ENCODE measurements around the gene DLGAP1.

Gene DLGAP1

DNA sequence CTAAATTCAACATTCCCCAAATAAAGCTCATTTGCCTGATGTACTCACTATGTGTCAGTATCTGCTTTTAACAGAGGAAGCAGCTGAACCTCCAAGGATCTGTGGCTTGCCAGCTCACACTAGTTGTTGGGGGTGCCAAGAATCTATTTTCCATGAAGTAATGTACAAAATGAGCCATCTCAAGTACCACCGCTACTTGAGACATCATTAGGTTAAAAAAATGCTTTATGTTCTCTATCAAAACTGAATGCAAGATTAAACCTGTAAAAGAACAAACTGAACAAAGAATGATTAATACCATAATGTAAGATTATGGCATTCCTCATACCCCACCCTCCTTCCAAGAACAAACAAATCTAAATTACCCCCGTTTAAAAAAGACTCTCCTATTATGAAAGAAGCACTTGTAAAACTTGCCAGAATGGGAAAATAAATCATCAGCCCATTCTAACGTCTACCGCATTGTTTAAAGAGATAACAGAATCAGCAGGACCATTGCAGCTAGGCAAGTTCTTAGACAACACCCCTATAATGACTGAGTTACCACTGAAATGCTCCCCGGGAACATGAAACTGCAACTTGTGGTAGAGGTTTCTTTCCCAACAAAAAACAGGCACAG is 471.6 kb downstream of the DLGAP1 start:
- no peaks in the 10 kb centered on the region for H3K9me2 ChIP-seq (ENCODE audit: low read depth, low read length)
- H3K4me3 ChIP-seq (ENCODE audit: low read depth, low read length, poor library complexity, severe bottlenecking) = no peak overlapping the region
- no peaks in the 10 kb centered on the region for H3K79me2 ChIP-seq (ENCODE audit: insufficient read depth, low read length)
- H3K27ac ChIP-seq (ENCODE audit: low read depth, low read length, poor library complexity, severe bottlenecking) = no peak overlapping the region
- H3F3A ChIP-seq (ENCODE audit: insufficient read depth, low read length) = no peaks in the 10 kb centered on the region
- TF ChIP-seq CTCF (IDR thresholded peaks at IDR 0.05; ENCODE audit: low read length) (no peak), EZH2 (IDR thresholded peaks at IDR 0.05; ENCODE audit: borderline replicate concordance, low read length) (no peak)
- H3K9me3 ChIP-seq (ENCODE audit: low read length) = no peaks in the 10 kb centered on the region
- no peak overlapping the region for H3K9ac ChIP-seq (ENCODE audit: low read length)
- no peak overlapping the region for H3K4me2 ChIP-seq (ENCODE audit: low read length)
- H2AFZ ChIP-seq (ENCODE audit: low read length) = no peak overlapping the region
- H4K20me1 ChIP-seq (ENCODE audit: insufficient read depth, low read length) = no peaks in the 10 kb centered on the region
- no peaks in the 10 kb centered on the region for H3K27me3 ChIP-seq (ENCODE audit: insufficient read depth, low read length)
- peaks cover 9% of the 10 kb centered on the region for H3K4me1 ChIP-seq (ENCODE audit: insufficient read depth, low read length, severe bottlenecking)
- H3K36me3 ChIP-seq (ENCODE audit: insufficient read depth, low read length) = no peaks in the 10 kb centered on the region; the same call in 1 of the 2 replicates

- H3K27me3 ChIP-seq (ENCODE audit: insufficient read depth, low read length) = no peaks in the 10 kb centered on the region
- H3K79me2 ChIP-seq (ENCODE audit: insufficient read depth, low read length) = no peaks in the 10 kb centered on the region
- H3K9me3 ChIP-seq (ENCODE audit: low read length) = no peaks in the 10 kb centered on the region
- H3K9ac ChIP-seq (ENCODE audit: low read length) = no peak overlapping the region
- H4K20me1 ChIP-seq (ENCODE audit: insufficient read depth, low read length) = no peaks in the 10 kb centered on the region
- H3F3A ChIP-seq (ENCODE audit: insufficient read depth, low read length) = no peaks in the 10 kb centered on the region
- H2AFZ ChIP-seq (ENCODE audit: low read length) = no peak overlapping the region
- no peak overlapping the region for H3K4me3 ChIP-seq (ENCODE audit: low read depth, low read length, poor library complexity, severe bottlenecking)
- TF ChIP-seq EZH2 (IDR thresholded peaks at IDR 0.05; ENCODE audit: borderline replicate concordance, low read length) = no peak
- TF ChIP-seq CTCF (IDR thresholded peaks at IDR 0.05; ENCODE audit: low read length) = no peak
- no peak overlapping the region for H3K27ac ChIP-seq (ENCODE audit: low read depth, low read length, poor library complexity, severe bottlenecking)
- H3K4me1 ChIP-seq (ENCODE audit: insufficient read depth, low read length, severe bottlenecking) = peaks cover 7% of the 10 kb centered on the region
- H3K36me3 ChIP-seq (ENCODE audit: insufficient read depth, low read length) = no peaks in the 10 kb centered on the region; the same call in 1 of the 2 replicates
- H3K9me2 ChIP-seq (ENCODE audit: low read depth, low read length) = no peaks in the 10 kb centered on the region
- H3K4me2 ChIP-seq (ENCODE audit: low read length) = no peak overlapping the region
Measured at GRCh38 chr18:3982541-3982940, 472.6 kb downstream of the DLGAP1 start.

GRCh38 chr18:3979024-3979423 is 476.1 kb downstream of the DLGAP1 start:
- H3K79me2 ChIP-seq (ENCODE audit: insufficient read depth, low read length) = no peaks in the 10 kb centered on the region
- H3F3A ChIP-seq (ENCODE audit: insufficient read depth, low read length) = no peaks in the 10 kb centered on the region
- no peaks in the 10 kb centered on the region for H3K9me3 ChIP-seq (ENCODE audit: low read length)
- no peak overlapping the region for H3K9ac ChIP-seq (ENCODE audit: low read length)
- H3K4me2 ChIP-seq (ENCODE audit: low read length) = no peak overlapping the region
- no peak overlapping the region for H2AFZ ChIP-seq (ENCODE audit: low read length)
- no peak overlapping the region for H3K4me3 ChIP-seq (ENCODE audit: low read depth, low read length, poor library complexity, severe bottlenecking)
- H3K9me2 ChIP-seq (ENCODE audit: low read depth, low read length) = no peaks in the 10 kb centered on the region
- peaks cover 7% of the 10 kb centered on the region for H3K4me1 ChIP-seq (ENCODE audit: insufficient read depth, low read length, severe bottlenecking)
- no peak for TF ChIP-seq EZH2 (IDR thresholded peaks at IDR 0.05; ENCODE audit: borderline replicate concordance, low read length)
- TF ChIP-seq CTCF (IDR thresholded peaks at IDR 0.05; ENCODE audit: low read length) = no peak
- no peaks in the 10 kb centered on the region; the same call in 1 of the 2 replicates for H3K36me3 ChIP-seq (ENCODE audit: insufficient read depth, low read length)
- H3K27ac ChIP-seq (ENCODE audit: low read depth, low read length, poor library complexity, severe bottlenecking) = no peak overlapping the region
- H3K27me3 ChIP-seq (ENCODE audit: insufficient read depth, low read length) = no peaks in the 10 kb centered on the region
- H4K20me1 ChIP-seq (ENCODE audit: insufficient read depth, low read length) = no peaks in the 10 kb centered on the region

Data from OCI-LY1 (cell line).